KMS-11 (cell line): ENCODE results near the gene CCBE1.
"Not testable (repeated sequence)": the region's sequence is repeated elsewhere in the genome, so short reads cannot be mapped to it uniquely, and the experiment has no call there.

Experiments
- H2AFZ ChIP-seq: fragments of 200-600 bp; sonication (generic); 2 replicates; pipeline ENCODE4 v1.6.1; 2016; ENCODE audit warnings: antibody characterized with exemption, mixed run types, low read depth
- H3K27ac ChIP-seq: fragments of 200-600 bp; sonication (generic); 2 replicates; pipeline ENCODE4 v1.6.1; 2016; ENCODE audit warnings: mild to moderate bottlenecking, mixed run types
- H3K27me3 ChIP-seq: fragments of 200-600 bp; sonication (generic); 2 replicates; pipeline ENCODE4 v1.6.1; 2017; ENCODE audit warnings: mild to moderate bottlenecking, low read depth, mixed run types, moderate library complexity; ENCODE audit not compliant: insufficient read depth
- H3K36me3 ChIP-seq: fragments of 200-600 bp; sonication (generic); 2 replicates; pipeline ENCODE4 v1.6.1; 2017; ENCODE audit warnings: mild to moderate bottlenecking, mixed run types; ENCODE audit not compliant: insufficient read depth
- H3K4me1 ChIP-seq: fragments of 200-600 bp; sonication (generic); 2 replicates; pipeline ENCODE4 v1.6.1; 2016; ENCODE audit warnings: mild to moderate bottlenecking, low read depth, mixed run types; ENCODE audit not compliant: poor library complexity, severe bottlenecking
- H3K4me2 ChIP-seq: fragments of 200-600 bp; sonication (generic); 2 replicates; pipeline ENCODE4 v1.7.0; 2016; ENCODE audit warnings: mild to moderate bottlenecking, mixed run types
- H3K4me3 ChIP-seq: fragments of 200-600 bp; sonication (generic); IDR thresholded peaks from 2 replicates; pipeline ENCODE4 v1.6.1; 2017; ENCODE audit warnings: low read depth, low read length, mixed read lengths; ENCODE audit not compliant: insufficient read depth
- H3K79me2 ChIP-seq: fragments of 200-600 bp; sonication (generic); 2 replicates; pipeline ENCODE4 v1.6.1; 2016; ENCODE audit warnings: low read depth, mixed run types; ENCODE audit not compliant: insufficient read depth
- H3K9ac ChIP-seq: fragments of 200-600 bp; sonication (generic); 2 replicates; pipeline ENCODE4 v1.6.1; 2016; ENCODE audit warnings: mild to moderate bottlenecking, mixed run types
- H4K20me1 ChIP-seq: fragments of 200-600 bp; sonication (generic); 2 replicates; pipeline ENCODE4 v1.6.1; 2016; ENCODE audit warnings: mild to moderate bottlenecking, mixed run types; ENCODE audit not compliant: insufficient read depth
- TF ChIP-seq, protein P1 (sequence below): fragments of 200-600 bp; sonication (generic); conservative IDR thresholded peaks from 2 replicates; pipeline ENCODE4 v1.6.1; 2017; ENCODE audit warnings: low read depth, mild to moderate bottlenecking, antibody characterized with exemption, low read length, moderate library complexity, mixed read lengths

CCBE1 gene

DNA sequence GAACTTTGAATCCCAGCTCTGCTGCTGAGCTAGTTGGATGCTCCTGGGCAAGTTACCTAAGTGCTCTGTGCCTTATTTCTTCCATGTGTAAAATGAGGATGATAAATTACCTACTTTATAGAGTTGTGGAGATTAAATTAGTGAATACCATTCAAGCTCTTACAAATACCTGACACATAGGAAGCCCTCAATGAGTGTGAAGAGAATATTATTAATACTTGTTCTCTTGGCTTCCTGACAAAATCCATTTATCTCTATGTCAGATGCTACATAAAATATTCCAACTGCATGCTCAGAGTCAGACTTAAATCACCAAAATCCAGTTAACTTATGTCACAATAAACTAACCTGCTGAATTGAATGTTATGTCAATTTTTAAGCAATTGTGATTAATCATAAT lies 42.9 kb upstream of the CCBE1 start:
- H3K27me3 ChIP-seq: no peaks in the 10 kb centered on the region
- no peaks in the 10 kb centered on the region for H4K20me1 ChIP-seq
- no peak overlapping the region for H3K9ac ChIP-seq
- no peak overlapping the region for H3K4me2 ChIP-seq
- H3K4me1 ChIP-seq: no peaks in the 10 kb centered on the region
- H3K27ac ChIP-seq: no peak overlapping the region
- no peaks in the 10 kb centered on the region for H3K36me3 ChIP-seq
- TF ChIP-seq, protein P1, sequence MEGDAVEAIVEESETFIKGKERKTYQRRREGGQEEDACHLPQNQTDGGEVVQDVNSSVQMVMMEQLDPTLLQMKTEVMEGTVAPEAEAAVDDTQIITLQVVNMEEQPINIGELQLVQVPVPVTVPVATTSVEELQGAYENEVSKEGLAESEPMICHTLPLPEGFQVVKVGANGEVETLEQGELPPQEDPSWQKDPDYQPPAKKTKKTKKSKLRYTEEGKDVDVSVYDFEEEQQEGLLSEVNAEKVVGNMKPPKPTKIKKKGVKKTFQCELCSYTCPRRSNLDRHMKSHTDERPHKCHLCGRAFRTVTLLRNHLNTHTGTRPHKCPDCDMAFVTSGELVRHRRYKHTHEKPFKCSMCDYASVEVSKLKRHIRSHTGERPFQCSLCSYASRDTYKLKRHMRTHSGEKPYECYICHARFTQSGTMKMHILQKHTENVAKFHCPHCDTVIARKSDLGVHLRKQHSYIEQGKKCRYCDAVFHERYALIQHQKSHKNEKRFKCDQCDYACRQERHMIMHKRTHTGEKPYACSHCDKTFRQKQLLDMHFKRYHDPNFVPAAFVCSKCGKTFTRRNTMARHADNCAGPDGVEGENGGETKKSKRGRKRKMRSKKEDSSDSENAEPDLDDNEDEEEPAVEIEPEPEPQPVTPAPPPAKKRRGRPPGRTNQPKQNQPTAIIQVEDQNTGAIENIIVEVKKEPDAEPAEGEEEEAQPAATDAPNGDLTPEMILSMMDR: no peak
- no peak overlapping the region for H3K4me3 ChIP-seq
- no peaks in the 10 kb centered on the region for H3K79me2 ChIP-seq
- H2AFZ ChIP-seq: no peak overlapping the region

DNA sequence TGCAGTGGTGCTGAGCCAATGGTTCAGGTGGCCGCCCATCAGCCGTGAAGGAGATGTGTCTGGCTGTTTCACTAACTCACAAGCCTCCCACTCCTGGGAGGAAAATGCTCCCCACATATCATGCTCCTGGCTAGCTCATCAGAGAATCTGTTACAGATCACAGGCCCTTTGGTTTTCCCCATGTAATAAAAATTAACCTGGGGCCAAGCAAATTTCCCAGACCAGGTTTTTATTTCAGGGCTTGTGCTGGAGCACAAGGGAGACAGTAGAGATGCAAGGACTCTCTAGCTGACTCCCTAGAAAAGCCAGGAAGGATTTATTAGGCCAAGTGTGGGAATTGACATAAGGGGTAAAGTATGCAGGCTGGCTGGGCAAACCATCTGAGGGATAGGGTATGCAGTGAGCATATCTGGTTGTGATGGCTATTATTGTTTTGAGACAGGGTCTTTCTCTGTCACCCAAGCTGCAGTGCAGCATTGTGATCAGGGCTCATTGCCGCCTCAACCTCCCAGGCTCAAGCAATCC lies 40.6 kb upstream of the CCBE1 start:
- Histone ChIP-seq H3K9ac (no peak overlapping the region), H3K27me3 (no peaks in the 10 kb centered on the region), H3K36me3 (no peaks in the 10 kb centered on the region), H3K4me2 (no peak overlapping the region), H3K4me3 (no peak overlapping the region), H4K20me1 (no peaks in the 10 kb centered on the region), H3K27ac (no peak overlapping the region), H2AFZ (no peak overlapping the region), H3K79me2 (no peaks in the 10 kb centered on the region), H3K4me1 (no peaks in the 10 kb centered on the region)
- TF ChIP-seq, protein P1: no peak

- H4K20me1 ChIP-seq, H3K9ac ChIP-seq, H3K4me3 ChIP-seq, H2AFZ ChIP-seq, H3K36me3 ChIP-seq, H3K27me3 ChIP-seq, H3K79me2 ChIP-seq, H3K27ac ChIP-seq, H3K4me2 ChIP-seq, H3K4me1 ChIP-seq: not testable (repeated sequence)
Measured at GRCh38 chr18:59737335-59737734, 40.1 kb upstream of the CCBE1 start.

GRCh38 chr18:59736061-59736460 lies 38.8 kb upstream of the CCBE1 start:
- Histone ChIP-seq H3K9ac (no peak overlapping the region), H3K79me2 (no peaks in the 10 kb centered on the region), H3K4me1 (no peaks in the 10 kb centered on the region), H3K4me3 (no peak overlapping the region), H3K27me3 (no peaks in the 10 kb centered on the region), H2AFZ (no peak overlapping the region), H3K36me3 (no peaks in the 10 kb centered on the region), H4K20me1 (no peaks in the 10 kb centered on the region), H3K27ac (no peak overlapping the region), H3K4me2 (no peak overlapping the region)
- TF ChIP-seq, protein P1: no peak

GRCh38 chr18:59735269-59735860 lies 38.1 kb upstream of the CCBE1 start:
- Histone ChIP-seq H3K4me2 (no peak overlapping the region), H3K9ac (no peak overlapping the region), H3K4me1 (no peaks in the 10 kb centered on the region), H3K36me3 (no peaks in the 10 kb centered on the region), H3K79me2 (no peaks in the 10 kb centered on the region), H4K20me1 (no peaks in the 10 kb centered on the region), H3K27me3 (no peaks in the 10 kb centered on the region), H2AFZ (no peak overlapping the region), H3K27ac (no peak overlapping the region), H3K4me3 (no peak overlapping the region)
- TF ChIP-seq, protein P1: no peak
